GM10847 (cell line): Measurements from ENCODE around the gene TMEM109.

Experiments used
- POLR2A ChIP-seq: IDR thresholded peaks from 2 replicates; pipeline ENCODE4 v1.6.1; 2011; ENCODE audit not compliant: insufficient read length; ENCODE audit errors: extremely low read depth

Gene TMEM109

GRCh38 chr11:60913793-60914632 lies at the start of gene TMEM109:
Gene TMEM109, plus strand, starts transcription at chr11:60914158. Its CDS starts 5,536 bp downstream, at chr11:60919694.
- TF ChIP-seq POLR2A, result peak; percentile 39

GRCh38 chr11:60864856-60865513 lies 49.0 kb upstream of the TMEM109 start:
- no peak for TF ChIP-seq POLR2A

- TF ChIP-seq POLR2A, result no peak
These were observed 46.8 kb upstream of the TMEM109 start, which contains the start of gene ZP1 for GRCh38 chr11:60866911-60867870. Gene ZP1, plus strand, starts transcription at chr11:60867542. Its CDS starts 20 bp downstream, at chr11:60867562.

GRCh38 chr11:60867871-60868681 lies 45.9 kb upstream of the TMEM109 start:
- no peak for TF ChIP-seq POLR2A

GRCh38 chr11:60868682-60869450 lies 45.1 kb upstream of the TMEM109 start:
- no peak for TF ChIP-seq POLR2A

- no peak for TF ChIP-seq POLR2A
These were observed 44.5 kb upstream of the TMEM109 start for GRCh38 chr11:60869451-60869825.

GRCh38 chr11:60870276-60870675 lies 43.7 kb upstream of the TMEM109 start:
- no peak for TF ChIP-seq POLR2A

GRCh38 chr11:60870733-60871377 lies 43.1 kb upstream of the TMEM109 start:
- TF ChIP-seq POLR2A, result no peak

GRCh38 chr11:60871378-60872061 lies 42.4 kb upstream of the TMEM109 start:
- no peak for TF ChIP-seq POLR2A

- TF ChIP-seq POLR2A, result no peak
These were observed 41.6 kb upstream of the TMEM109 start for GRCh38 chr11:60872124-60872960.

GRCh38 chr11:60872961-60873524 lies 40.9 kb upstream of the TMEM109 start:
- no peak for TF ChIP-seq POLR2A
